Stimulated activated CD4-positive, alpha-beta T cell treated with anti-CD3 and anti-CD28 coated beads, Interleukin-12 subunit alpha, Interleukin-12 subunit beta, amount 100 ng/mL, for 24 hours (primary cell): ENCODE results near the gene ESPL1.
A peak's percentile ranks its signal among the peaks of the same experiment; 100 is the strongest.
"Not testable (repeated sequence)": the region's sequence is repeated elsewhere in the genome, so short reads cannot be mapped to it uniquely, and the experiment has no call there.

Experiments
- DNase-seq, 2 experiments: peaks; one replicate each; pipeline ENCODE4 v3.0.0-alpha.2; 2020; ENCODE audit warnings: low read depth in 2 of 2

ESPL1 gene

DNA sequence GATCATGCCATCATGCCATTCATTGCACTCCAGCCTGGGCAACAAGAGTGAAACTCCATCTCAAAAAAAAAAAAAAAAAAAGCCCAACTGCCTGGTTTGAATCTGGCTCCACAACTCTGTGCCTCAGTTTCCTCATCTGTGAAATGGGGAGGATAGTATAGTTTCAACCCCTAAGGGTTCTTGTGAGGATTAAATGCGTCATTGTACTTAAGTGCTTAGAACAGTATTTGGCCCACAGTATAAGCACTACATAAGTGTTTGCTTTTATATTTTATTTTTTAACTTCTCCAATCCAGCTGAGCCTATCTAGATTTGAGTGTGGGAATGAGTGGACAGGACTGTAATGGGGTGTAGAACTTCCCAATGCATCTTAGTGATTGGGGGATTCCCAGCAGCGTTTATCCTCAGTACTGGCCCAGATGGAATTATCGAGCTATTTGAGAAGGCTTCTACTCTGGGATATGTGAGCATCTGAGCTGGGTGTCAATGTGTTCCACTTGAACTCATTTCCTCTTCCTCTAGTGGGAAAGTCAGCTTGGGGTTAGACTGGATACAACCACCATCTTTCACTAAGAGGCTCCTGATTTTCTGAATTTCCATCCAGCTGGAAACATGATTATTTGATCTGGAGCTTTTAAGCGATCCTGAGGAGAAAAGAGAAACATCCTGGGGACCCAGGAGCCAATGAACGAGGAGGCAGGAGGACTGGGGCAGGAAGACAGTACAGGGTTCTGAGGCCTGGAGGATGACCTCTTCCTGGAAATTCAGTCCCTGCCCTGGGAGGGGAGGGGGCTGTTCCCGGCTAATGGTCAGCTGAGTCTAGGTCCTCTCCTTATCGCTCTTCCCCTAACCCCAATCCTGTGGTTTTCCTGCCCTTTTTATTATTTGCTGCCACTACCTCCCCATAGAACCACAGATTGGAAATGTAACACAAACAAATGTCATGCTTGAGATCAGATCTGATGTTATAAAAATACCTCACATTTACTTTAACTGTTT is 9.3 kb upstream of the ESPL1 start:
- DNase-seq = no peak

DNA sequence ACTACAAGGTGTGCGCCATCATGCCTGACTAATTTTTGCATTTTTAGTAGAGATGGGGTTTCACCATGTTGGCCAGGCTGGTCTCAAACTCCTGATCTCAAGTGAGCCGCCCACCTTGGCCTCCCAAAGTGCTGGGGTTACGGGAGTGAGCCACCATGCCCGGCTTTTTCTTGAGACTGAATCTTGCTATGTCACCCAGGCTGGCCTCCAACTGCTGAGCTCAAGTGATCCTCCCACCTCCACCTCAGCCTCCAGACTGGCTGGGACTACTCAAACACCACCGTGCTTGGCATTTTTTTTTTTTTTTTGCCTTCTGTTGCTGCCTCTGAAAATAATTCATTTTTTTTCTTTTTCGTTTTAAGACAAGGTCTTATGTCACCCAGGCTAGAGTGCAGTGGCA is 8.2 kb upstream of the ESPL1 start:
- no peak for DNase-seq

DNA sequence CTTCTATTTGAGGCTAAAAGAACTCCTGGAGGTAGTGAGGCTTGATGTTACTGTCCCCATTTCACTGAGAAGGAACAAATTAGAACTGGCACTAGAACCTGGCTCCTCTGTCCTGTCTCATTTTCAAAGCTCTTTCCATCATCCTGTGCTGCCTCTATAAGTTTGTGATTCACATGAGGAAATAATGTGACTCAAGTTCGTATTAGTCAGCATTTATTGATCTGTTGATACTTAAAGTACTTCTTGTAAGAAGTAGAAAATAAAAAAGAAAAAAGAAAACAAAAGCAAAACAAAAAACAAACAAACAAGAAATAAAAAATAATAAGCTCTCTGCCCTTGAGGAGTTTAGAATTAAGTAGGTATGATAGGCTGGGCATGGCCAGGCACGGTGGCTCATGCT is 2.3 kb upstream of the ESPL1 start:
- no peak for DNase-seq

DNA sequence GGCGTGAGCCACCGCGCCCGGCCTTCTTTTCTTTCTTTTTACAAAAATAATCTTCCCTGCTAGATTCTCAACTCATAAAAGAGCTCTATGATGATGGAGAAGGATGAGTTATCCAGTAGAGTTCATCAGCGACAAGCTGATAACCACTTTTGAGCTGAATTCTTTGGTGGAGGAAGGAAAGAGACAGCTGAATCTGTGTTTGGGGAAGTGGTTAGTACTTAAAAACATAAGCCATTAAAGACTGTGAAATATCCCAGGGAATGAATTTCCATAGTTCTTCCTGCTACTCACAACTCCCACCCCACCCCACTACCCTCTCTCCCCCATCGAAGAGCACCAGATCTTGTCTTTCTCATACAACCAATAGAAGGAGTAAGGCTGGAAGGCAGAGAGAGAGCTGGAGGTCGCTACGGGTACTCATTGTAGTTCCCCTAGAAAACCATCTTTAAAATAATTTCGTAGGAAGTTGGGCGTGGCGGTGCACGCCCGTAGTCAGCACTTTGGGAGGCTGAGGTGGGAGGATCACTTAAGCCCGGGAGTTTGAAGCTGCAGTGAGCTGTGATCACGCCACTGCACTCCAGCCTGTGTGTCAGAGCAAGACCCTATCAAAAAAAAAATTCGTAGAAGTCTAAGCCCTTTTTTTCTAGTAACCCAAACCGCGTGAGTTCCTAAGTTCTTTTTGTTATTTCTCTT is 647 bp upstream of the ESPL1 start:
- DNase-seq = no peak

DNA sequence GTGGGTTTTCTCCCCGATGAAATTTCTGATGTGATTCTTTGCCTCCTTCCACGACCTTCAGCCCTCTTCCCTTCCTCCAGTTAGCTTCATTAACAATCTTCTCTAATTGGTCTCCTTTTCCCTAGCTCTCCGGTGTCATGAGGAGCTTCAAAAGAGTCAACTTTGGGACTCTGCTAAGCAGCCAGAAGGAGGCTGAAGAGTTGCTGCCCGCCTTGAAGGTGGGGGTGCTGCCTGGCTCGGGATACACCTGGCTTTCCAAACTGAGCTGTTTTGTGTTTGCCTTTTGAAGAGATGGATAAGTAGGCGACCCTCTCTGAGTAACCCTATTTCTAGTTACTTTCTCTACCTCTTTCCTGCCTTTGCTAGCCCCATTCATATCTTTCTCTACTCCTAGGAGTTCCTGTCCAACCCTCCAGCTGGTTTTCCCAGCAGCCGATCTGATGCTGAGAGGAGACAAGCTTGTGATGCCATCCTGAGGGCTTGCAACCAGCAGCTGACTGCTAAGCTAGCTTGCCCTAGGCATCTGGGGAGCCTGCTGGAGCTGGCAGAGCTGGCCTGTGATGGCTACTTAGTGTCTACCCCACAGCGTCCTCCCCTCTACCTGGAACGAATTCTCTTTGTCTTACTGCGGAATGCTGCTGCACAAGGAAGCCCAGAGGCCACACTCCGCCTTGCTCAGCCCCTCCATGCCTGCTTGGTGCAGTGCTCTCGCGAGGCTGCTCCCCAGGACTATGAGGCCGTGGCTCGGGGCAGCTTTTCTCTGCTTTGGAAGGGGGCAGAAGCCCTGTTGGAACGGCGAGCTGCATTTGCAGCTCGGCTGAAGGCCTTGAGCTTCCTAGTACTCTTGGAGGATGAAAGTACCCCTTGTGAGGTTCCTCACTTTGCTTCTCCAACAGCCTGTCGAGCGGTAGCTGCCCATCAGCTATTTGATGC is 797 bp downstream of the ESPL1 start:
- no peak for DNase-seq

DNA sequence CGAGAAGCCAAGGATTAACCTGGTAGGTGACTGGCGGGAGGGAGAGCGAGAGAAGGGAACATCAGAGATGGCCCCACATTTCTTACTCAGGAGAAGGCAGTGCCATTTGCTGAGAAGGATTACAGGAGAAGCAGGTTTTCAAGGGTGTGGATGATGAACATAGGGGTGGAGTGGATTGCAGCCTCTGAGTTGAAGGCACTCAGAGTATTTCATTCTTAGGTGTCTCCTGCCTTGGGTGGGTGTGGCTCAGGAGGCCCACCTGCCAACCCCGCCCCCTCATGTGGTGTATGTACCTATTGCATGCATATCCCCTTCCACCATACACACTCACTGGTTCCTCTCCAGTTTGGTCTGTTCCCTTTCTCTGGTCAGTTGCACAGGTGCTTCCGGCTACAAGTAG is 6.3 kb downstream of the ESPL1 start:
- DNase-seq = no peak

DNA sequence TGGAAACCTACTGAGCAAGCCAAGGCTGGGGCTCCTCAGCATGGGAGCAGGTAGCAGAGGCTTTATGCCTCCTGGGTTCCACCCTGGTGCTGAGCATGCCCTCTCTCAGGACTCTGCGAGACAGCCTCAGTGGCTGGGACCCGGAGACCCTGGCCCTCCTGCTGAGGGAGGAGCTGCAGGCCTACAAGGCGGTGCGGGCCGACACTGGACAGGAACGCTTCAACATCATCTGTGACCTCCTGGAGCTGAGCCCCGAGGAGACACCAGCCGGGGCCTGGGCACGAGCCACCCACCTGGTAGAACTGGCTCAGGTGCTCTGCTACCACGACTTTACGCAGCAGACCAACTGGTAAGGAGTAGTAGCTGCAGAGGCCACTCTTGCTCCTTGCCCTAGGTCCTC is 8.4 kb downstream of the ESPL1 start:
- DNase-seq = no peak

DNA sequence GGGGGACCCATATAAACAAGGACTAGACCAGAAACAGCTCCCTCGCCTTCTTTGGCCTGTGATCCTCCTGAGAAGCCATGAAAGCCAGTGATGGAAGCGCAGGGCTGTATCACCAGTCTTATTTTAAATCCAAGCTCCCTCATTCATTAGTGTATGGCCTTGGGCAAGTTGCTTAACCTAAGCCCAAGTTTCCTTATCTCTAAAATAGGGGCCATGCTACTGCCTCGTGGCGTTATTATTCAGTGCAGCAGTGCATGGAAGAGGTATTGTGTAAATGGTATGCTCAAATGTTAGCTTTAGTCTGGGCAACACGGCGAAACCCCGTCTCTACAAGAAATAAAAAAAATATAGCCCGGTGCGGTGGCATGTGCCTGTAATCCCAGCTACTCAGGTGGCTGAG is 9.9 kb downstream of the ESPL1 start:
- no peak for DNase-seq

DNA sequence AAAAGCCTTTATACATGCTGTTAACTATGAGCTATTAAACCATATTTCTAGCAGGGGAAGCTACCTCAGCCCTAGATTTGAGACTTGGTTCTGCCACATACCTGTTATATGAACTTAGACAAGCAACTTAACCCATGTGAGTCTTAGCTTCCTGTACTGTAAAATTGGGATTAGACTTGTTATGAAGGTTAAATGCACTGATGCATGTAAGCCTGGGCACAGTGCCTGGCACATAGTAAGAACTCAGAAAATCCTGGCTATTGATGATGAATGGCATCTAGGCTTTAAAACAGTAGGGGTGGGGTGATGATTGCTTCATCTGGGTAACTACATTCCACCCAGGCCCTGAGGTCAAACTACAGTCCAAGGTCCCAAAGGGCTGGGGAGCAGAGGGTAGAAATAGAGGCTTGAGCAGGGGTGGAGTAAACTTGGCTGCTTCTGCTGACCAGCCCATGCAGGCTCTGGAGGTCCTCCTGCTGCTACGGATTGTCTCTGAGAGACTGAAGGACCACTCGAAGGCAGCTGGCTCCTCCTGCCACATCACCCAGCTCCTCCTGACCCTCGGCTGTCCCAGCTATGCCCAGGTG is 11.3 kb downstream of the ESPL1 start:
- DNase-seq = no peak

DNA sequence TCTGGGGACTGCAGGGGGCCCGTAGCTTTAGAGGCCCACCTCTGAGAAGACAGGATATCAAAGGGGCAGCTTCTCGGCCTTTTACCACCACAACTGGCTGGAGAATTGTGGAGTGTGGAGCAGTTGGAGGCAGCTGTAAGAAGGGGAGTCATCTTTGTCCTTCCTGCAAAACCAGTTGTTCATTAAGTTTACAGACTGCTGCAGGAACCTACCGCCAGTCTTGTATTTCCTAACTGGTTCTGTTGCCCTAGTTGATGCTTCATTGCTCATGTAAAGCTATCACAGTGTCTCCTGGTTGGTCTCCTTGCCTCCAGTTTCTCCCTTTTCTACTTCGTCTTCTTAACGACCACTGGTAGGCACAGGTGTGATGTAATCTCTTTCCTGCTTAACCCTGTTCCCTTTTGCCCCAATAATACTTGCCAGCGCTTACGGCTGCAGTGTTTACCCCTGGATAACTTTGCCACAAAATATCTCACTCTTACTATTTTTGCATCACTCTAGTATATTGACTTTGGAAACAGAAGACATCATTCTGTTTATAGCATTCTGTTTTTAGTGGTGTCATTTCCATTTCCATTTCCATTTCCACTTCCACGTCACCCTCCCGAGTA is 11.9 kb downstream of the ESPL1 start:
- no peak for DNase-seq

DNA sequence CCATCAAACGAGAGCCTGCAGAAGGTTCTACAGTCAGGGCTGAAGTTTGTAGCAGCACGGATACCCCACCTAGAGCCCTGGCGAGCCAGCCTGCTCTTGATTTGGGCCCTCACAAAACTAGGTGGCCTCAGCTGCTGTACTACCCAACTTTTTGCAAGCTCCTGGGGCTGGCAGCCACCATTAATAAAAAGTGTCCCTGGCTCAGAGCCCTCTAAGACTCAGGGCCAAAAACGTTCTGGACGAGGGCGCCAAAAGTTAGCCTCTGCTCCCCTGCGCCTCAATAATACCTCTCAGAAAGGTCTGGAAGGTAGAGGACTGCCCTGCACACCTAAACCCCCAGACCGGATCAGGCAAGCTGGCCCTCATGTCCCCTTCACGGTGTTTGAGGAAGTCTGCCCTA is 18.3 kb downstream of the ESPL1 start:
- DNase-seq = no peak

DNA sequence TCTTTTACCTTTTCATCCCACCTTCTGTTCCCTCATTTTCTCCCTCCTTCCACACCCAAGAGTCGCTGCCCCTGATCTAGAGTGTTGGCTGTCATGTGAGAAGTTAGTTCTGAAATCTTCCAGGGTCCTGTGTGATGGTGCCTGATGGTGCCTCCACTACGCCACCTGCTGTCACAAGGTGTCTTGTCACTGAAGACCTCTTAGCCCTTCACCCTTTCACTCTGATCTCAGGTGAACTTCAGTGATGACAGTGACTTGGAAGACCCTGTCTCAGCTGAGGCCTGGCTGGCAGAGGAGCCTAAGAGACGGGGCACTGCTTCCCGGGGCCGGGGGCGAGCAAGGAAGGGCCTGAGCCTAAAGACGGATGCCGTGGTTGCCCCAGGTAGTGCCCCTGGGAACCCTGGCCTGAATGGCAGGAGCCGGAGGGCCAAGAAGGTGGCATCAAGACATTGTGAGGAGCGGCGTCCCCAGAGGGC is 19.7 kb downstream of the ESPL1 start:
- DNase-seq = peak; percentile 37 to 41

DNA sequence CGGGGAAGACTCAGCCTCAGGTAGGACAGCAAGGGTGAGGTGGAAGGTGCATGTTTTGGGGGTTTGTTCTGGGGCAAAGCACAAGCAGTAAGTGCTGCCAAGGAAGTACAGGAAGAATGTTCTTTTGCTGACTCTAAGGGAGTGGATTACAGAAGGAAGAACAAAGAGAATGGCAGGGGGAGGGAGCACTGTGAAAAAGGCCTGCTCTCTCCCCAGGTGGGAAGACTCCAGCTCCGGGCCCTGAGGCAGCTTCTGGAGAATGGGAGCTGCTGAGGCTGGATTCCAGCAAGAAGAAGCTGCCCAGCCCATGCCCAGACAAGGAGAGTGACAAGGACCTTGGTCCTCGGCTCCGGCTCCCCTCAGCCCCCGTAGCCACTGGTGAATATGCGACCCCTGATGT is 20.2 kb downstream of the ESPL1 start:
- DNase-seq = no peak

DNA sequence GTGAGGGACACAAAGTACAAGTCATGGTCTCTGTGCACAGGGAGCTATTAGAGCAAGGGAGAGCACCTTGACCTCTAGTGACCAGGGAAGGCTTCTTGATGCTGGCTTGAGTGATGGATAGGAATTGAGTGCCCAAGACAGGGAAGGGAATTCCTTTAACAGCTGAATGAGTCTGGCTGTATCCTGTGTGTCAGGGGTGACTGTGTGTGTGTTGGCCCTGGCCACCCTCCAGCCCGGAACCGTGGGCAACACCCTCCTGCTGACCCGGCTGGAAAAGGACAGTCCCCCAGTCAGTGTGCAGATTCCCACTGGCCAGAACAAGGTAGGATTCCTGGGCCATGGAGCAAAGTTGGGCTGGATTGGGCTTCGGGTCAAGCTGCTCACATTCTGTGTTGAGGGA is 21.8 kb downstream of the ESPL1 start:
- no peak for DNase-seq

DNA sequence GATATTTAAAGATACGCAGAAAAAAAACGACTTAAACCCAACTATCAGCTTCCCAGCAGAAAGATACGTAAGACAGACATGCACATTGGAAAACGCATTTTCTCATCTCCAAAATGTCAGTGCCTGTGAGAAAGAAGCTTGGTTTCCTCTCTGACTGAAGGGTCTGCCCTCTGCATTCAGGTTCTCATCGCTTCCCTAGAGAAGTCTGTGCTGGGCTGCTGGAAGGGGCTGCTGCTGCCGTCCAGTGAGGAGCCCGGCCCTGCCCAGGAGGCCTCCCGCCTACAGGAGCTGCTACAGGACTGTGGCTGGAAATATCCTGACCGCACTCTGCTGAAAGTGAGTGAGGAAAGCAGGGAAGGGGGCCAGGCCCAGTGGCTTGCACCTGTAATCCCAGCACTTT is 22.6 kb downstream of the ESPL1 start:
- no peak for DNase-seq

DNA sequence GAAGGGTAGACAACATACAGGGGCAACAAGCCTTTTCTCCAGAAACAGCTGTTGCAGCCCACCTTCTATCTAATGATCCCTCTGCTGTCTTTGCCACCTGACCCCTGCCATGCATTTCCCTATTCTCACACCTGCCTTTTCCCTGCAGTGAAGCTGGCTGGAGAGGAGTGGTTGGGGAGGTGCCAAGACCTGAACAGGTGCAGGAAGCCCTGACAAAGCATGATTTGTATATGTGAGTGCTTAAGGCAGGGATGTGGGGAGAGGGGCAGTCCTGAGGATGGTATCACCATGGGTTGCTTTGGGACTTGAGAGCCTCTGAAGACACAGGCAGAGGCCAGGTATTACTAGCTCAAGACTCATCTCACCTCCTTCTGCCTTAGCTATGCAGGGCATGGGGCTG is 24.3 kb downstream of the ESPL1 start:
- DNase-seq = no peak

DNA sequence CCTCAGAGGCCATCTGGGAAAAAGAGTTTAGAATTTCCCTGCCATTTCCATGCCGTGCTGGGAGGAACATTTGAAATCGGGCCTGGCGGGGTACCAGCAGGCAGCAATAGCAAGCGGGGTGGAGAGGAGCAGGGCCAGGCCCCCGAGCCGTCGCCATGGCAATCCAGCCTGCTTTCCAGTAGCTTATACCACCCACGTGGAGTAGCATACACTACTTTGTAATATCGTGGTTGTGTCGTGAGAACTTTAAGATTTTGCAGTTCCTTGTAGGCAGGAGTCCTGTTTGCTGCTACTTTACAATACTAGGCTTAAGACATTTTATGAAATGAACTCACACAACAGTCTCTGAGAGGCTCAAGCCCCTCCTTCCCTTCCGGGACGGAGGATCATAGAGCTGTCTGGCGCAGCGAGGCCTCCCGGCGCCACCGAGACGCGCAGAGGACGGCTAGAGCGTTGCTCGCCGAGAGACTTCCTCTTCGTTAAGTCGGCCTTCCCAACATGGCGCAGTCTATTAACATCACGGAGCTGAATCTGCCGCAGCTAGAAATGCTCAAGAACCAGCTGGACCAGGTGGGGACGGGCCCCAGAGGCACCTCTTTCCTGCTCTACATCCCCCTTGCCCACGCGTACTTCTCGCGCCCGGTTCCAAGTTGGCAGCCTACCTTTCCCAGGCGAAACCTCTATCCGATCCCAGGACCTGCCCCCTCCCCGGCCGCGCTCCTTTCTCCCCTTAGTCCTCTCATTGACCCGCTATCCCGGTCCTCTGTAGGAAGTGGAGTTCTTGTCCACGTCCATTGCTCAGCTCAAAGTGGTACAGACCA is 27.2 kb downstream of the ESPL1 start, which contains the start of gene PFDN5:
Gene PFDN5 (plus strand): TSS at position 473 of the 821 bp plus-strand sequence. CDS start 26 bp downstream, at position 499.
- peak; percentile 72 to 76 for DNase-seq

DNA sequence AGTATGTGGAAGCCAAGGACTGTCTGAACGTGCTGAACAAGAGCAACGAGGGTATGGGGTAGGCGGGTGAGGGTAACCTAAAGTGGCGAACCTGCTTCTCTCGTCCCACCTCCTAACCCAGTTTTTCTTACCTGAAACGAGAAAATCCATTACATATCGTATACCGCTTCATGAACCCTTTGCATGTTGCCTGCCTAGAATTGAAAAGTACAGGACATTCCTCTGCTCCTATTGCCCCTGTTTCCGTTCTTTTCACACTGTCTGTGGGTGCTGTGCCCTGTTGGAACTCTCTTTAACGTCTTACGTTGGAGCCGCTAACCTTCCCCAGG is 27.8 kb downstream of the ESPL1 start:
- no peak for DNase-seq

DNA sequence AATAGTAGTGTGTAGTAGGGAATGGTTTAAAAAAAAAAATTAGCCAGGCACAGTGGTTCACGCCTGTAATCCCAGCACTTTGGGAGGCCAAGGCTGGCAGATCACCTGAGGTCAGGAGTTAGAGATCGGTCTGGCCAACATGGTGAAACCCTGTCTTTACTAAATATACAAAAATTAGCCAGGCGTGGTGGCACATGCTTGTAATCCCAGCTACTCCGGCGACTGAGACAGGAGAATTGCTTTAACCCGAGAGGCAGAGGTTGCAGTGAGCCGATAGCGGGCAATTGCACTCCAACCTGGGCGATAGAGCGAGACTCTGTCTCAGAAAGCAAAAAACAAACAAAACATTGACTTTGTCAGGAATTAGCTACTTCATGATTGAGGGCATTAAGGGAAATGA is 29.0 kb downstream of the ESPL1 start:
- not testable (repeated sequence) for DNase-seq

DNA sequence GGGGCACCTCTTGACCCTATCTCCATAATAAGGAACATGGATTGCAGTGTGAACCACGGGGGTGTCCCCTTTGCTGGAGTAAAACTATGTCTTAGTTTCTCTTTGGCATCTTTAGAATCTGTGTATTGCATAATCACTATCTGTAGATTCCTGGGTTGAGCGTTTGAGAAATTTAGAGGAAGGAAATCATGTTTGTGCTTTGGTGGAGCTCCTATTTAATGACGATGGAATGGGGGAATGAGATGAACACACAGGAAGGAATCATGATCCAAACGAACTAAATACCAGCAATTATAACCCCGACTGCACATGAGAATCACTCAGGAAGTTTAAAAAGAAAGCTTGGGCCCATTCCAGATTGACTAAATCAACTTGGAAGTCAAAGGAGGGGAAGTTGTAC is 30.1 kb downstream of the ESPL1 start:
- no peak for DNase-seq
